Epithelial cell of esophagus (primary cell): ENCODE results near the gene TSPAN31.
"Not testable (repeated sequence)": the region's sequence is repeated elsewhere in the genome, so short reads cannot be mapped to it uniquely, and the experiment has no call there.

Experiments
- DNase-seq: peaks from one replicate; pipeline ENCODE4 v3.0.0; 2010; ENCODE audit warnings: low read depth
- H3K4me3 ChIP-seq: 2 replicates; pipeline ENCODE4 v1.5.1; 2011; ENCODE audit warnings: mild to moderate bottlenecking, low read length, control low read depth
- CTCF ChIP-seq: IDR thresholded peaks from 2 replicates; pipeline ENCODE4 v1.5.1; 2011; ENCODE audit warnings: low read depth, mild to moderate bottlenecking, low read length, control low read depth, inconsistent platforms; ENCODE audit not compliant: insufficient read depth; ENCODE audit errors: missing control alignments

Gene TSPAN31

GRCh38 chr12:57708296-57708695 lies 36.5 kb upstream of the TSPAN31 start:
- no peak for TF ChIP-seq CTCF
- no peak for DNase-seq

DNA sequence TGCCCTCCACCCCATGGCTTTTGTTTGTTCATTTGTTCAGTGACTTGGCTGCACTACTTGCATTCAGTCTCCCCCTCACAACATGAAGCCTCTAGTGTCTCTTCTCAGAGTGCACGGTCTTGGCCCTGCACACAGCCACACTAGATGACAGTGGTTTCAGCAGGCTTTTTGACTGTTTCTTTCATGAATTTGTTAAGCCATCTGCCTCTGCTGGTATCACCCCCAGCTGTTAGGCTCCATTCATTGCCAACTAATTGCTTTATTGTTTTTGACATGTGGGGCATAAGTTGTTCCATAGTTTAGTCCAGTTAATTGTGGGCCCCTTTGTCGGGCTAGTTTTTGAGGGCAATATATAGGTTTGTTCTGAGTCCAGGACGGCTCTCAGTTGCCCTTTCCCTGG lies 32.1 kb upstream of the TSPAN31 start:
- TF ChIP-seq CTCF = no peak
- DNase-seq = no peak
- no peak overlapping the region for H3K4me3 ChIP-seq

More at GRCh38 chr12:57708296-57708695, 36.5 kb upstream of the TSPAN31 start:
- H3K4me3 ChIP-seq = no peak overlapping the region

GRCh38 chr12:57713209-57713608 lies 31.6 kb upstream of the TSPAN31 start:
- DNase-seq = no peak
- TF ChIP-seq CTCF = no peak
- H3K4me3 ChIP-seq = no peak overlapping the region

DNA sequence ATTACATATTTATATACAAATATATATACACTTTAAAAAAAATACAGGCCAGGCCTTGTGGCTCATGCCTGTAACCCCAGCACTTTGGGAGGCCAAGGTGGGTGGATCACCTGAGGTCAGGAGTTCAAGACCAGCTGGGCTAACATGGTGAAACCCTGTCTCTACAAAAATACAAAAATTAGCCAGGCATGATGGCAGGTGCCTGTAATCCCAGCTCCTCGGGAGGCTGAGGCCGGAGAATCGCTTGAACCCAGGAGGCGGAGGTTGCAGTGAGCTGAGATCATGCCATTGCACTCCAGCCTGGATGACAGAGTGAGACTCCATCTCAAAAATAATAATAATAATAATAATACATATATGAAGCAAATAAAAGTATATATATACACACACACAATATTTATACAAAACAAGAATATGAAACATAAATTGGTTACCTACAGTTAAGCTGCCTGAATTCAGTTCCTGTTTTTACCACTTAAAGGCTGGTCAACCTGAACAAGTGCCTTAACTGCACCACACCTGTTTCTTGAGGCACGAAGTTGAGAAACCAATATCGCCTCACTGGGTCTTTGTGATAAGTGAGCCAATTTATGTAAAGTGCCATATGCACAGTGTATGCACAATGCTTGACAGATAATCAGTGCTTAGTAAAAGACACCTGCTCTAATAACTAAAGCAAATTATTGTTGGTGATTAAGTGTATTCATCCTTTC lies 29.6 kb upstream of the TSPAN31 start:
- H3K4me3 ChIP-seq, DNase-seq: not testable (repeated sequence)

DNA sequence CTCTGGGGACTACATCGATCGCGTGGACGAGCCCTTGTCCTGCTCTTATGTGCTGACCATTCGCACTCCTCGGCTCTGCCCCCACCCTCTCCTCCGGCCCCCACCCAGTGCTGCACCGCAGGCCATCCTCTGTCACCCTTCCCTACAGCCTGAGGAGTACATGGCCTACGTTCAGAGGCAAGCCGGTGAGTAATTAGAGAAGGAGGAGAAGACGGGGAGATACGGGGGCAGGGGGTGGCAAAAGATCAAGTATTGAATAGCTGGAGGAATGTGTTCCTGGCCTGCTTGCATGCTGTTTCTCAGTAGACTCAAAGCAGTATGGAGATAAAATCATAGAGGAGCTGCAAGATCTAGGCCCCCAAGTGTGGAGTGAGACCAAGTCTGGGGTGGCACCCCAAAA lies 29.1 kb upstream of the TSPAN31 start:
- no peak for TF ChIP-seq CTCF
- H3K4me3 ChIP-seq = no peak overlapping the region
- DNase-seq = no peak

DNA sequence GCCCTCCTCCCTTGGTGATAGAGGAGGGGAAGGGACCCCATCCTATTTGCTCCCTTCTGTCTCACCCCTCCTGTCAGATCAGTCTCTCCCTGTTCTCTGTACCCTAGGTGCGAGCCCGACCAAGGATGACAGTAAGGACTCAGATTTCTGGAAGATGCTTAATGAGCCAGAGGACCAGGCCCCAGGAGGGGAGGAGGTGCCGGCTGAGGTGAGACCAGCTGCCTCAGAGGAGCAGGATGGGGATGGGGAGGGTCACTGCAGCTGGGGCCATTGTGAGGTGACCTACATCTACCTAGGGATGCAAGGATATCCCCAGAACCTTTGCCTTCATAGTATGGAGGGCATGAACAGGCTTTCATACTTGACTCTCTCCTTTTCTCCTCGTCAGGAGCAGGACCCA lies 28.5 kb upstream of the TSPAN31 start:
- H3K4me3 ChIP-seq = no peak overlapping the region
- TF ChIP-seq CTCF = no peak
- no peak for DNase-seq

GRCh38 chr12:57717131-57717530 lies 27.7 kb upstream of the TSPAN31 start:
- TF ChIP-seq CTCF = no peak
- no peak for DNase-seq
- H3K4me3 ChIP-seq = no peak overlapping the region
